Smooth muscle cell (in vitro differentiated cells): ENCODE results near the gene INO80. TPM values are rescaled to one million over a fixed set of nuclear protein-coding genes. Genes with fewer than 3 reads are reported as not detected.

Source experiments
- DNase-seq: peaks from one replicate; lab custom pipeline; 2025; ENCODE audit not compliant: unreplicated experiment; lab: John Stamatoyannopoulos, UW
- H2AFZ ChIP-seq: fragments of 200-600 bp; sonication (generic); 2 replicates; pipeline ENCODE4 v1.6.0; 2016; ENCODE audit warnings: antibody characterized with exemption, low read depth, mild to moderate bottlenecking
- H3F3A ChIP-seq: fragments of 200-600 bp; sonication (generic); 2 replicates; pipeline ENCODE4 v1.6.0; 2017; ENCODE audit warnings: antibody characterized with exemption, low read depth
- H3K27ac ChIP-seq: fragments of 200-600 bp; sonication (generic); 2 replicates; pipeline ENCODE4 v1.5.1; 2016; ENCODE audit warnings: low read depth, mild to moderate bottlenecking
- H3K27me3 ChIP-seq: fragments of 200-600 bp; sonication (generic); 2 replicates; pipeline ENCODE4 v1.6.1; 2016; ENCODE audit warnings: low read depth, mild to moderate bottlenecking
- H3K36me3 ChIP-seq: fragments of 200-600 bp; sonication (generic); 2 replicates; pipeline ENCODE4 v1.5.1; 2016; ENCODE audit warnings: low read depth
- H3K4me1 ChIP-seq: fragments of 200-600 bp; sonication (generic); 2 replicates; pipeline ENCODE4 v1.5.1; 2016; ENCODE audit warnings: low read depth
- H3K4me2 ChIP-seq: fragments of 200-600 bp; sonication (generic); 2 replicates; pipeline ENCODE4 v1.6.0; 2016; ENCODE audit warnings: mild to moderate bottlenecking
- H3K4me3 ChIP-seq: fragments of 200-600 bp; sonication (generic); 2 replicates; pipeline ENCODE4 v1.5.1; 2016; ENCODE audit warnings: mild to moderate bottlenecking
- H3K79me2 ChIP-seq: fragments of 200-600 bp; sonication (generic); 2 replicates; pipeline ENCODE4 v1.6.0; 2016; ENCODE audit warnings: low read depth, mild to moderate bottlenecking
- H3K9ac ChIP-seq: fragments of 200-600 bp; sonication (generic); 2 replicates; pipeline ENCODE4 v1.6.0; 2016; ENCODE audit warnings: low read depth
- H3K9me3 ChIP-seq: fragments of 200-600 bp; sonication (generic); replicated peaks from 2 replicates; pipeline ENCODE4 v1.5.1; 2016; ENCODE audit warnings: low read depth
- H4K20me1 ChIP-seq: fragments of 200-600 bp; sonication (generic); 2 replicates; pipeline ENCODE4 v1.6.0; 2016; ENCODE audit warnings: low read depth
- WGBS: methylation state at CpG from one replicate; pipeline ENCODE4 v1.1.7; 2016; ENCODE audit warnings: low lambda C conversion rate; 5-methylcytosine and 5-hydroxymethylcytosine counted together
- polyA plus RNA-seq: library from polyadenylated mRNA; unstranded; fragments of >200 nt; fragmentation: Nextera tagmentation; extraction: Ambion mirVana; gene quantifications from 2 replicates; pipeline ENCODE4 v1.2.1, GENCODE V29; 2016
- total RNA-seq: library from RNA; depleted of rRNA; stranded (reverse); fragments of >200 nt; gene quantifications from 2 replicates; pipeline ENCODE4 v1.2.3, GENCODE V29; 2014
- TF ChIP-seq, protein P1 (sequence below): fragments of 200-600 bp; sonication (generic); IDR thresholded peaks from 2 replicates; pipeline ENCODE4 v1.5.1; 2017; ENCODE audit warnings: borderline replicate concordance, mild to moderate bottlenecking, antibody characterized with exemption; ENCODE audit not compliant: insufficient read depth, poor library complexity, severe bottlenecking

The INO80 gene
- total and polyA plus RNA-seq, 2 experiments from 2014 or later = 4.4 to 8.3 TPM

GRCh38 chr15:40949756-40950207 is 166.3 kb downstream of the INO80 start:
- Histone ChIP-seq H3F3A (no peaks in the 10 kb centered on the region), H3K36me3 (no peaks in the 10 kb centered on the region), H3K27ac (no peak overlapping the region), H3K4me1 (no peaks in the 10 kb centered on the region), H3K4me2 (no peak overlapping the region), H3K9ac (no peak overlapping the region), H3K9me3 (no peaks in the 10 kb centered on the region), H4K20me1 (peaks cover 3% of the 10 kb centered on the region), H3K79me2 (peaks cover 16% of the 10 kb centered on the region), H3K4me3 (no peak overlapping the region), H3K27me3 (no peaks in the 10 kb centered on the region), H2AFZ (no peak overlapping the region)
- no peak for DNase-seq
- TF ChIP-seq, protein P1, sequence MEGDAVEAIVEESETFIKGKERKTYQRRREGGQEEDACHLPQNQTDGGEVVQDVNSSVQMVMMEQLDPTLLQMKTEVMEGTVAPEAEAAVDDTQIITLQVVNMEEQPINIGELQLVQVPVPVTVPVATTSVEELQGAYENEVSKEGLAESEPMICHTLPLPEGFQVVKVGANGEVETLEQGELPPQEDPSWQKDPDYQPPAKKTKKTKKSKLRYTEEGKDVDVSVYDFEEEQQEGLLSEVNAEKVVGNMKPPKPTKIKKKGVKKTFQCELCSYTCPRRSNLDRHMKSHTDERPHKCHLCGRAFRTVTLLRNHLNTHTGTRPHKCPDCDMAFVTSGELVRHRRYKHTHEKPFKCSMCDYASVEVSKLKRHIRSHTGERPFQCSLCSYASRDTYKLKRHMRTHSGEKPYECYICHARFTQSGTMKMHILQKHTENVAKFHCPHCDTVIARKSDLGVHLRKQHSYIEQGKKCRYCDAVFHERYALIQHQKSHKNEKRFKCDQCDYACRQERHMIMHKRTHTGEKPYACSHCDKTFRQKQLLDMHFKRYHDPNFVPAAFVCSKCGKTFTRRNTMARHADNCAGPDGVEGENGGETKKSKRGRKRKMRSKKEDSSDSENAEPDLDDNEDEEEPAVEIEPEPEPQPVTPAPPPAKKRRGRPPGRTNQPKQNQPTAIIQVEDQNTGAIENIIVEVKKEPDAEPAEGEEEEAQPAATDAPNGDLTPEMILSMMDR = no peak
- 78% methylated on average over 7 of the region's 7 CpGs for WGBS

DNA sequence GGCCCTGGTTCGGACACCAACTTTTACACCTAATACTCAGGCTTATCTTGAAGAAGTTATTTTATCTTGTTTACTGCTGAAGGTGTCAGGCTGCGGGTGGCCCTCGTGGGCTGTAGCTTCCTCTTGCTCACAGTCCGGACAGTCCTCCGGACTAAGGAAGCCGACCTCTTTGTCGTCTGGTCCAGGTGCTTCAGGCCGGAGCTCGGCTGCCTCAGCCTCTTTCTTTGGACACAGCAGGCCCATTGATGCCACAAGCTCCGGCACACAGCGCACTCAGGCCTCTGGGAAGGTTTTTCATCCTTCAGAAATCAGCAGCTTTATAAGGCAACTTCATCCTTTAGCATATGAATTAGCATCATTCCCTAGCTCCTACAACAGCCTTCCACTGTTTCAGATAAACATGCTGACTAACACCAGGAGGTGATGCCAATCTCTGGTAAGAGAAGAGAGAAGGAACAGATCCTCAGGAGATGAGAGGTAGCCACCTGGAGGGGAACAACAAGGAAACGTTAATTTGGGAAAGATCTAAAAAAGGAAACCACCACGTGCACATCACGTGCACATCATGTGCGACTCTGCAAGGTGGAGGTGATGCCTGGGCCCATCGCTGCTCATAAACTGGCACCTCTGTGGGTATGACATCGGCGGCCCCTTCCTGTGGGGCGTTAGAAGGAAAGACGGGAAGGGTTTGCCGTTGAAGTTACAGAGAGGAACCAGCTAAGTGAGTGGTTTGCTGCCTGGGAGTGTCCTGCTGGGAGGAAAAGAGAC is 167.2 kb downstream of the INO80 start:
- no peak for DNase-seq
- H3K79me2 ChIP-seq = peaks cover 7% of the 10 kb centered on the region
- H3K36me3 ChIP-seq = no peaks in the 10 kb centered on the region
- H2AFZ ChIP-seq = no peak overlapping the region
- no peak overlapping the region for H3K4me3 ChIP-seq
- no peaks in the 10 kb centered on the region for H3F3A ChIP-seq
- no peak overlapping the region for H3K4me2 ChIP-seq
- no peak overlapping the region for H3K27ac ChIP-seq
- WGBS = 85% methylated on average over 21 of the region's 21 CpGs
- TF ChIP-seq, protein P1 = no peak
- H3K4me1 ChIP-seq = no peaks in the 10 kb centered on the region
- no peak overlapping the region for H3K9ac ChIP-seq
- H3K27me3 ChIP-seq = no peaks in the 10 kb centered on the region
- no peaks in the 10 kb centered on the region for H4K20me1 ChIP-seq
- H3K9me3 ChIP-seq = no peaks in the 10 kb centered on the region

DNA sequence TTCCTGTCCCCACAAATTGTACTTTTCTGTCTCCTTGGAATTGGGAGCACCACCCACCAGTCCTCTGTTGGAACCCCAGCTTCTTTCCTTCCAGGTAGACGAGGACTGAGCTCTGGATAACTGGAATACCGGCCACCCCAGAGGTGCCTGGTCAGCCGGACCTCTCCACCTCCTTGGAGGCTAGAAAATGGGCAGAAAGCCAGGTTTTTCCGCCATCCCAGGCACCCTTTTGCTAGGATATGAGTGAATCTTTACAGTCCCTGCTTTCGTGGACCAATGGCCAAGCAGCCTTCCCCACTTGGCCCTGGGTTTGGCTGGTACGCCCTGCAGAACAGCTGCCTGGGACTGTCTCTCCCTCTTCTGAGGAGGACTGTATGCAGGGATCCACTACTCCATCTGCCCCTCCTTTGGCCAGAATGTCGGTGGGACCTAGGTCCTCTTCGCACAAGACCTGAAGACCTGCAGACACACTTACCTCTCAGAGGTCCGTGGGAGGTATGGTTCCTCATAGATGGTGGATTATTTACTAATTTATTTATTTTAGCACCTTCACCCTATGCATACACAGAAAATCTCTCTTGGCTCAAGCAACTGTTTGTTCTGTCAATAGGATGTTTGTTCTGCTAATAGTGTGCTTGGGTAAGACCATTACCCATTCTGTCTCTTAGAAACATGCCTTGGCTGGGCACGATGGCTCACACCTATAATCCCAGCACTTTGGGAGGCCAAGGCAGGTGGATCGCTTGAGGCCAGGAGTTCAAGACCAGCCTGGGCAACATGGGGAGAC is 171.4 kb downstream of the INO80 start:
- TF ChIP-seq, protein P1 = no peak
- H3K4me1 ChIP-seq = peaks cover 5% of the 10 kb centered on the region
- no peaks in the 10 kb centered on the region for H4K20me1 ChIP-seq
- H3K27me3 ChIP-seq = no peaks in the 10 kb centered on the region
- H3K4me3 ChIP-seq = no peak overlapping the region
- H3K4me2 ChIP-seq = no peak overlapping the region
- H3K36me3 ChIP-seq = no peaks in the 10 kb centered on the region
- H3K27ac ChIP-seq = no peak overlapping the region
- H3F3A ChIP-seq = peaks cover 8% of the 10 kb centered on the region
- H3K9ac ChIP-seq = no peak overlapping the region
- no peak overlapping the region for H2AFZ ChIP-seq
- H3K79me2 ChIP-seq = no peaks in the 10 kb centered on the region
- no peaks in the 10 kb centered on the region for H3K9me3 ChIP-seq
- no peak for DNase-seq
- 93% methylated on average over 11 of the region's 11 CpGs for WGBS
